Suprapubic skin (tissue), 4 donors: ENCODE data around the gene USP53.

ENCODE experiments used
- EP300 ChIP-seq: sonication (generic); formaldehyde crosslinking; IDR thresholded peaks from one replicate; pipeline ENCODE4 v1.6.1; 2017; ENCODE audit warnings: antibody characterized with exemption
- POLR2AphosphoS5 ChIP-seq, 3 donors: sonication (generic); formaldehyde crosslinking; IDR thresholded peaks; one replicate each; pipeline ENCODE4 v1.6.1; 2017; ENCODE audit warnings: antibody characterized with exemption in 3 of 3
- TF ChIP-seq, protein P1 (sequence below), 2 donors: fragments of 200-600 bp in 1 of 2; fragments of 450-650 bp in 1 of 2; sonication (generic) in 1 of 2; IDR thresholded peaks; one replicate each; pipeline ENCODE4 v1.5.1; 2016 to 2019; ENCODE audit warnings: antibody characterized with exemption in 2 of 2, mild to moderate bottlenecking in 1 of 2, moderate library complexity in 1 of 2

DNA sequence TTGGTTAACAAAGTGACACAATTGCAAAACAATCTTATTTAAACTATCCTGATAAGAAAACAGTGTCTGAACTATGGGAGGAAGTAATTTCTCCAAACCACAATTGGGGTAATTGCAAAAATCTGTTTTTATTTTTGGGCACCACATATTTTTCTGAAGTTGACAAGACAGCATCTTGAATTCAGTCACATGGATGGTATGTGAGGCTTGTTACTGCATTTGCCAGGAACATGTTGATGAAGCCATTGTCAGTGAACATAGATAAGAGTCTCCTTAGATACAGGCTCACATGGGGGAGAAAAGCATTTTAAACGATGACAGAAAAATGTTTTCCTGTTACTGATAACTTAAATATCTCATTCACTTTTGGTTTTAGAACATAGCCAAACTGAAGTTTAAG is 5.5 kb upstream of the USP53 start:
- TF ChIP-seq, protein P1, sequence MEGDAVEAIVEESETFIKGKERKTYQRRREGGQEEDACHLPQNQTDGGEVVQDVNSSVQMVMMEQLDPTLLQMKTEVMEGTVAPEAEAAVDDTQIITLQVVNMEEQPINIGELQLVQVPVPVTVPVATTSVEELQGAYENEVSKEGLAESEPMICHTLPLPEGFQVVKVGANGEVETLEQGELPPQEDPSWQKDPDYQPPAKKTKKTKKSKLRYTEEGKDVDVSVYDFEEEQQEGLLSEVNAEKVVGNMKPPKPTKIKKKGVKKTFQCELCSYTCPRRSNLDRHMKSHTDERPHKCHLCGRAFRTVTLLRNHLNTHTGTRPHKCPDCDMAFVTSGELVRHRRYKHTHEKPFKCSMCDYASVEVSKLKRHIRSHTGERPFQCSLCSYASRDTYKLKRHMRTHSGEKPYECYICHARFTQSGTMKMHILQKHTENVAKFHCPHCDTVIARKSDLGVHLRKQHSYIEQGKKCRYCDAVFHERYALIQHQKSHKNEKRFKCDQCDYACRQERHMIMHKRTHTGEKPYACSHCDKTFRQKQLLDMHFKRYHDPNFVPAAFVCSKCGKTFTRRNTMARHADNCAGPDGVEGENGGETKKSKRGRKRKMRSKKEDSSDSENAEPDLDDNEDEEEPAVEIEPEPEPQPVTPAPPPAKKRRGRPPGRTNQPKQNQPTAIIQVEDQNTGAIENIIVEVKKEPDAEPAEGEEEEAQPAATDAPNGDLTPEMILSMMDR (IDR thresholded peaks at IDR 0.05) = no peak
- TF ChIP-seq POLR2AphosphoS5 (IDR thresholded peaks at IDR 0.05) = no peak
- no peak for TF ChIP-seq EP300
